Measurements from ENCODE around the gene HPS6. TPM values are rescaled to one million over a fixed set of nuclear protein-coding genes. Genes with fewer than 3 reads are reported as not detected.

HPS6 gene
- total and polyA plus RNA-seq, 2 donors (not counting 1 experiment from before 2014, with no cell fraction given): 8.0 to 30.1 TPM

DNA sequence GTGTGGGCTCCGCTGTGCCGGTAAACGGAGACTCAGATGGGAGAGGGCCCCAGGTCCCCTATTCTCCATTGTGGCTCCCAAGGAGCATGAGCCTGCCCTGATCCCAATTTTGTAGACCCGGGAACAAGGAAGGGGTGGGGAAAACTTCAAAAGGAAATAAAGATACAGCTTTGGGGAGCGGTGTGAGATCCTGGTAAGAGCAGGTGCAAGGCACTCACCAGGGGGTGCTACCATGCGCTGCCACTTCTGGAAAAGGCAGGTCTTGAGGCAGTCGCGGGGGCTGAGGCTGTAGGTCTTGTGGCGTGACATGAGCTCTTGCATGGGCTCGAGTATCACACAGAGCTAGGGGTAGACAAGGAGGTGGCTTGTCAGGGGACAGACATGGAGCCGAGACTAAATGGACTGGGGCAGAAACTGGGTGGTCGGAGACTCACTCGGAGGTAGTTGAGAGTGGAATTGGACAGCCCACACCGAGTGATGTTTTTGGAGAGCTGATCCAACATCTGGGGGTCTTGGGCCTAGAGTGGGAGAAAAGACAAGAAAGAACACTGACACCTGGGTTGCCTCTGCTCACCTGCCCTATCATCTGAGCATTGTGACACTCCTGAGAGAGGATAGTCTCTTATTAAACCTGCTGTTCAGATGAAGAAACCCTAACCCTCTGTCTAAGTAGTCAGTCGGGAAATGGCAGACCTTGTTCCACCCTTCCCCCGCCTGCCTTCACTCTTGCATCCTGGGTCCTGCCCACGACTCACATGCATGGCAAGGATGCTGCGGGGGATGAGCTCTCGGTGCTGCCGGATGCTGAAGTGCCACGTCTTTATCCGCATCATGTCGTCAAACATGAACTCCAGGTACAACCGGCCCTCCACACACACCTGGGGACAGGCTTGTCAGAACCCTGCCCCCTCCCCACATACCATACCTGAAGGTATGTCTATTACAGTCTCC lies 44.3 kb downstream of the HPS6 start:
- Histone ChIP-seq H3K4me1 (ENCODE audit: control insufficient read depth, extremely low read depth, insufficient read depth, low read length) (peaks cover 9% of the 10 kb centered on the region), H3K27me3 (ENCODE audit: control insufficient read depth, insufficient read depth, low read length) (no peaks in the 10 kb centered on the region), H2AFZ (ENCODE audit: low read length) (no peak overlapping the region), H3K4me3 (replicated peaks in 1 of 4; ENCODE audit: control extremely low read depth in 1 of 4, insufficient read depth in 1 of 4, low read depth in 3 of 4, low read length in 4 of 4) (no peak overlapping the region), H3K4me2 (ENCODE audit: extremely low read depth, insufficient read depth, low read length) (no peak overlapping the region), H3K36me3 (ENCODE audit: control insufficient read depth, insufficient read depth, low read length) (peaks cover 39% of the 10 kb centered on the region), H3K9me3 (ENCODE audit: control insufficient read depth, insufficient read depth, low read depth, low read length) (no peaks in the 10 kb centered on the region), H3K27ac (ENCODE audit: insufficient read depth, low read length) (no peak overlapping the region), H3K9ac (ENCODE audit: insufficient read depth, low read length) (no peak overlapping the region), H3K79me2 (ENCODE audit: control insufficient read depth, insufficient read depth, low read length) (peaks cover 35% of the 10 kb centered on the region), H4K20me1 (ENCODE audit: control insufficient read depth, extremely low read depth, insufficient read depth, low read length) (no peaks in the 10 kb centered on the region)
- TF ChIP-seq, protein P1, sequence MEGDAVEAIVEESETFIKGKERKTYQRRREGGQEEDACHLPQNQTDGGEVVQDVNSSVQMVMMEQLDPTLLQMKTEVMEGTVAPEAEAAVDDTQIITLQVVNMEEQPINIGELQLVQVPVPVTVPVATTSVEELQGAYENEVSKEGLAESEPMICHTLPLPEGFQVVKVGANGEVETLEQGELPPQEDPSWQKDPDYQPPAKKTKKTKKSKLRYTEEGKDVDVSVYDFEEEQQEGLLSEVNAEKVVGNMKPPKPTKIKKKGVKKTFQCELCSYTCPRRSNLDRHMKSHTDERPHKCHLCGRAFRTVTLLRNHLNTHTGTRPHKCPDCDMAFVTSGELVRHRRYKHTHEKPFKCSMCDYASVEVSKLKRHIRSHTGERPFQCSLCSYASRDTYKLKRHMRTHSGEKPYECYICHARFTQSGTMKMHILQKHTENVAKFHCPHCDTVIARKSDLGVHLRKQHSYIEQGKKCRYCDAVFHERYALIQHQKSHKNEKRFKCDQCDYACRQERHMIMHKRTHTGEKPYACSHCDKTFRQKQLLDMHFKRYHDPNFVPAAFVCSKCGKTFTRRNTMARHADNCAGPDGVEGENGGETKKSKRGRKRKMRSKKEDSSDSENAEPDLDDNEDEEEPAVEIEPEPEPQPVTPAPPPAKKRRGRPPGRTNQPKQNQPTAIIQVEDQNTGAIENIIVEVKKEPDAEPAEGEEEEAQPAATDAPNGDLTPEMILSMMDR (conservative IDR thresholded peaks at IDR 0.05 in 1 of 2, IDR thresholded peaks at IDR 0.05 in 1 of 2; ENCODE audit: low read depth in 1 of 2, low read length in 2 of 2): no peak
- no peak for TF ChIP-seq EZH2 (IDR thresholded peaks at IDR 0.05; ENCODE audit: low read length, missing control alignments)
- DNase-seq (ENCODE audit: low read depth in 2 of 2): no peak

DNA sequence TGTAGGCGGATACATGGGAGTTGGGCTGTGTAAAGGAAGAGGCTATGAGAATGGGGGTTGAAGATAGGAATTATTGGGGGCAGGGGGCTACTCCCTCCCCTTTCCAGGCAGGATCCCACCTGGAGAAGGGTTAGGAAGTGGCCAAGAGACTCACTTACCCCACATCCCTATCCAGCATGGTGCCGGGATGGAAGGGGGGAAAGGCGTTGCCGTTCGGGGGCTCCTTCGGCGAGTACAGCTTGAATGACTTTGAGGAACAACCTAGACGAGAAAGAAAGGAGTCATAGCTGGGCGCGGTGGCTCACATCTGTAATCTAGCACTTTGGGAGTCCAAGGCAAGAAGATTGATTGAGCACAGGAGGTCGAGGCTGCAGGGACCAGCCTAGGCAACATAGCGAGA lies 46.1 kb downstream of the HPS6 start:
- H3K4me3 ChIP-seq (replicated peaks in 1 of 4; ENCODE audit: control extremely low read depth in 1 of 4, insufficient read depth in 1 of 4, low read depth in 3 of 4, low read length in 4 of 4): no peak overlapping the region
- peaks cover 19% of the 10 kb centered on the region for H3K4me1 ChIP-seq (ENCODE audit: control insufficient read depth, extremely low read depth, insufficient read depth, low read length)
- peaks cover 47% of the 10 kb centered on the region for H3K79me2 ChIP-seq (ENCODE audit: control insufficient read depth, insufficient read depth, low read length)
- no peaks in the 10 kb centered on the region for H3K9me3 ChIP-seq (ENCODE audit: control insufficient read depth, insufficient read depth, low read depth, low read length)
- no peak overlapping the region for H3K27ac ChIP-seq (ENCODE audit: insufficient read depth, low read length)
- no peaks in the 10 kb centered on the region for H3K27me3 ChIP-seq (ENCODE audit: control insufficient read depth, insufficient read depth, low read length)
- TF ChIP-seq, protein P1 (conservative IDR thresholded peaks at IDR 0.05 in 1 of 2, IDR thresholded peaks at IDR 0.05 in 1 of 2; ENCODE audit: low read depth in 1 of 2, low read length in 2 of 2): no peak
- no peak for TF ChIP-seq EZH2 (IDR thresholded peaks at IDR 0.05; ENCODE audit: low read length, missing control alignments)
- peaks cover 35% of the 10 kb centered on the region for H3K36me3 ChIP-seq (ENCODE audit: control insufficient read depth, insufficient read depth, low read length)
- no peak overlapping the region for H3K9ac ChIP-seq (ENCODE audit: insufficient read depth, low read length)
- no peaks in the 10 kb centered on the region for H4K20me1 ChIP-seq (ENCODE audit: control insufficient read depth, extremely low read depth, insufficient read depth, low read length)
- DNase-seq (ENCODE audit: low read depth in 2 of 2): no peak
- no peak overlapping the region for H3K4me2 ChIP-seq (ENCODE audit: extremely low read depth, insufficient read depth, low read length)
- no peak overlapping the region for H2AFZ ChIP-seq (ENCODE audit: low read length)

DNA sequence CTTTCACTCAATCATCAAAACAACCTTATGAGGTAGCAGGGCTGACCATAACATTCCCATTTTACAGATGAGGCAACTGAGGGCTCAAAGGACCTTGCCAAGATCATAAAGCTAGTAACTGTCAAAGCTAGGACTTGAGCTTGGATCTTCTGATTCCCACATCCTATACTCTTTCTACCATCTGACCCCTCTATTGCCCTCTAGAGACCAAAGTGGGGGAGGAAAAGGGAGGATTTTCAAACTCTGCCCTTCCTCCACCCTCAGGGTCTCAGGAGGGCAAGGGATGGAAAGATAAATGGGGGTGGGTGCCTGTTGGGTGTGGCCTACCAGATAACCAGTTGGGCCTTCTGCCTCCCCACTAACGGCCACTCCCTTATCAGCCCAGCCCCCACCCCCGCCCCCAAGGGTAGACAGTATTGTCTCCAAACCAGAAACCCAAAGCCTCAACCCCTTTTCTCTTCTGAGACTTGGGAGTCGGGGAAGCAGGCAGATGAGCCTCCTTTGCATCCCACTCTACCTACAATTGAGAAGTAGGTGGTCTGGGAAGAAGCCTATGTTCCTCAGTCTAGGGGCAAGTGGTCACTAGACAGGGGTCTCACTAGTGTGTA lies 47.2 kb downstream of the HPS6 start:
- H2AFZ ChIP-seq (ENCODE audit: low read length): no peak overlapping the region
- H3K36me3 ChIP-seq (ENCODE audit: control insufficient read depth, insufficient read depth, low read length): peaks cover 31% of the 10 kb centered on the region
- peaks cover 57% of the 10 kb centered on the region for H3K79me2 ChIP-seq (ENCODE audit: control insufficient read depth, insufficient read depth, low read length)
- H3K4me1 ChIP-seq (ENCODE audit: control insufficient read depth, extremely low read depth, insufficient read depth, low read length): peaks cover 27% of the 10 kb centered on the region
- no peaks in the 10 kb centered on the region for H3K9me3 ChIP-seq (ENCODE audit: control insufficient read depth, insufficient read depth, low read depth, low read length)
- no peak overlapping the region for H3K9ac ChIP-seq (ENCODE audit: insufficient read depth, low read length)
- no peak overlapping the region for H3K4me2 ChIP-seq (ENCODE audit: extremely low read depth, insufficient read depth, low read length)
- DNase-seq (ENCODE audit: low read depth in 2 of 2): no peak
- TF ChIP-seq, protein P1 (conservative IDR thresholded peaks at IDR 0.05 in 1 of 2, IDR thresholded peaks at IDR 0.05 in 1 of 2; ENCODE audit: low read depth in 1 of 2, low read length in 2 of 2): peak in 1 of 2 donors; percentile 27
- TF ChIP-seq EZH2 (IDR thresholded peaks at IDR 0.05; ENCODE audit: low read length, missing control alignments): no peak
- H4K20me1 ChIP-seq (ENCODE audit: control insufficient read depth, extremely low read depth, insufficient read depth, low read length): no peaks in the 10 kb centered on the region
- H3K27ac ChIP-seq (ENCODE audit: insufficient read depth, low read length): no peak overlapping the region
- H3K27me3 ChIP-seq (ENCODE audit: control insufficient read depth, insufficient read depth, low read length): no peaks in the 10 kb centered on the region
- H3K4me3 ChIP-seq (replicated peaks in 1 of 4; ENCODE audit: control extremely low read depth in 1 of 4, insufficient read depth in 1 of 4, low read depth in 3 of 4, low read length in 4 of 4): peak overlapping the region in 2 of 4 experiments; percentile 77 to 87
